ENCODE measurements around the gene C10orf71. TPM values are rescaled to one million over a fixed set of nuclear protein-coding genes. Genes with fewer than 3 reads are reported as not detected.

Gene C10orf71
- total RNA-seq, 2 donors from 2014 or later: not detected

- DNase-seq (ENCODE audit: low spot score): no peak
- Mint-ChIP-seq H3K9me3 (peaks cover 4% of the 10 kb centered on the region), H3K4me1 (ENCODE audit: low read depth in 2 of 2) (peaks cover 5 to 9% of the 10 kb centered on the region in 2 donors), H3K27me3 (peaks cover under 1 to 3% of the 10 kb centered on the region in 2 donors), H3K4me3 (no peak overlapping the region), H3K27ac (no peak overlapping the region), H3K36me3 (no peaks in the 10 kb centered on the region)
- ATAC-seq: peak in 1 of 2 donors; percentile 15
These were observed 54.3 kb downstream of the C10orf71 start for GRCh38 chr10:49353026-49353894.

GRCh38 chr10:49353895-49354566, 55.1 kb downstream of the C10orf71 start:
- peaks cover 4% of the 10 kb centered on the region for H3K9me3 Mint-ChIP-seq
- peak in 1 of 2 donors; percentile 45 for ATAC-seq
- peaks cover 5 to 9% of the 10 kb centered on the region in 2 donors for H3K4me1 Mint-ChIP-seq (ENCODE audit: low read depth in 2 of 2)
- peaks cover 5 to 8% of the 10 kb centered on the region in 2 donors for H3K27me3 Mint-ChIP-seq
- H3K36me3 Mint-ChIP-seq: no peaks in the 10 kb centered on the region
- H3K4me3 Mint-ChIP-seq: no peak overlapping the region
- H3K27ac Mint-ChIP-seq: no peak overlapping the region
- DNase-seq (ENCODE audit: low spot score): no peak

- ATAC-seq (no peak), DNase-seq (ENCODE audit: low spot score) (no peak)
- Mint-ChIP-seq H3K4me1 (ENCODE audit: low read depth in 2 of 2) (peaks cover 5 to 9% of the 10 kb centered on the region in 2 donors), H3K27me3 (peaks cover 5 to 8% of the 10 kb centered on the region in 2 donors), H3K9me3 (peaks cover 4% of the 10 kb centered on the region), H3K27ac (no peak overlapping the region), H3K4me3 (no peak overlapping the region), H3K36me3 (no peaks in the 10 kb centered on the region)
These were observed 55.6 kb downstream of the C10orf71 start for GRCh38 chr10:49354593-49354992.

- H3K36me3 Mint-ChIP-seq: no peaks in the 10 kb centered on the region
- H3K4me1 Mint-ChIP-seq (ENCODE audit: low read depth in 2 of 2): peaks cover 5 to 9% of the 10 kb centered on the region in 2 donors
- H3K4me3 Mint-ChIP-seq: no peak overlapping the region
- DNase-seq (ENCODE audit: low spot score) (no peak), ATAC-seq (no peak)
- peaks cover 5 to 8% of the 10 kb centered on the region in 2 donors for H3K27me3 Mint-ChIP-seq
- peak overlapping the region in 1 of 2 donors; percentile 5 for H3K27ac Mint-ChIP-seq
- peaks cover 3% of the 10 kb centered on the region for H3K9me3 Mint-ChIP-seq
These were observed 56.3 kb downstream of the C10orf71 start for GRCh38 chr10:49355221-49355620.

- Mint-ChIP-seq H3K27me3 (peaks cover 5 to 8% of the 10 kb centered on the region in 2 donors), H3K4me3 (no peak overlapping the region), H3K36me3 (no peaks in the 10 kb centered on the region), H3K4me1 (ENCODE audit: low read depth in 2 of 2) (peaks cover 5 to 9% of the 10 kb centered on the region in 2 donors), H3K27ac (no peak overlapping the region), H3K9me3 (no peaks in the 10 kb centered on the region)
- no peak for ATAC-seq
- no peak for DNase-seq (ENCODE audit: low spot score)
These were observed 57.2 kb downstream of the C10orf71 start for GRCh38 chr10:49356181-49356580.

GRCh38 chr10:49356944-49357343, 58.0 kb downstream of the C10orf71 start:
- H3K4me3 Mint-ChIP-seq: no peak overlapping the region
- H3K9me3 Mint-ChIP-seq: no peaks in the 10 kb centered on the region
- no peaks in the 10 kb centered on the region for H3K36me3 Mint-ChIP-seq

GRCh38 chr10:49357910-49358309, 58.9 kb downstream of the C10orf71 start:
- no peak overlapping the region for H3K4me3 Mint-ChIP-seq
- no peak for DNase-seq (ENCODE audit: low spot score)
- peak overlapping the region in 1 of 2 donors; percentile 9 for H3K27ac Mint-ChIP-seq
- peaks cover 5 to 8% of the 10 kb centered on the region in 2 donors for H3K27me3 Mint-ChIP-seq
- H3K9me3 Mint-ChIP-seq: no peaks in the 10 kb centered on the region
- H3K4me1 Mint-ChIP-seq (ENCODE audit: low read depth in 2 of 2): peaks cover 5 to 9% of the 10 kb centered on the region in 2 donors
- H3K36me3 Mint-ChIP-seq: no peaks in the 10 kb centered on the region
- no peak for ATAC-seq

More at GRCh38 chr10:49356944-49357343, 58.0 kb downstream of the C10orf71 start:
- Mint-ChIP-seq H3K4me1 (ENCODE audit: low read depth in 2 of 2) (peaks cover 5 to 9% of the 10 kb centered on the region in 2 donors), H3K27ac (peak overlapping the region in 1 of 2 donors; percentile 14), H3K27me3 (peaks cover 5 to 8% of the 10 kb centered on the region in 2 donors)
- no peak for DNase-seq (ENCODE audit: low spot score)
- peak; percentile 75 for ATAC-seq

GRCh38 chr10:49359349-49360270, 60.6 kb downstream of the C10orf71 start:
- DNase-seq (ENCODE audit: low spot score) (no peak), ATAC-seq (no peak)
- no peaks in the 10 kb centered on the region for H3K9me3 Mint-ChIP-seq

GRCh38 chr10:49360271-49361177, 61.6 kb downstream of the C10orf71 start:
- Mint-ChIP-seq H3K4me1 (ENCODE audit: low read depth in 2 of 2) (peaks cover 5 to 9% of the 10 kb centered on the region in 2 donors), H3K9me3 (no peaks in the 10 kb centered on the region), H3K36me3 (no peaks in the 10 kb centered on the region), H3K27ac (no peak overlapping the region), H3K4me3 (no peak overlapping the region), H3K27me3 (peaks cover 5 to 8% of the 10 kb centered on the region in 2 donors)
- ATAC-seq (no peak), DNase-seq (ENCODE audit: low spot score) (no peak)

More at GRCh38 chr10:49359349-49360270, 60.6 kb downstream of the C10orf71 start:
- peaks cover 5 to 9% of the 10 kb centered on the region in 2 donors for H3K4me1 Mint-ChIP-seq (ENCODE audit: low read depth in 2 of 2)
- H3K4me3 Mint-ChIP-seq: no peak overlapping the region
- no peaks in the 10 kb centered on the region for H3K36me3 Mint-ChIP-seq
- H3K27me3 Mint-ChIP-seq: peaks cover 5 to 8% of the 10 kb centered on the region in 2 donors
- H3K27ac Mint-ChIP-seq: no peak overlapping the region

- Mint-ChIP-seq H3K4me1 (ENCODE audit: low read depth in 2 of 2) (peaks cover 5% of the 10 kb centered on the region in 2 donors), H3K27ac (no peak overlapping the region), H3K36me3 (no peaks in the 10 kb centered on the region), H3K27me3 (peaks cover 2 to 8% of the 10 kb centered on the region in 2 donors), H3K4me3 (no peak overlapping the region), H3K9me3 (no peaks in the 10 kb centered on the region)
- no peak for ATAC-seq
- DNase-seq (ENCODE audit: low spot score): no peak
These were observed 62.2 kb downstream of the C10orf71 start for GRCh38 chr10:49361178-49361554.

- peak overlapping the region in 1 of 2 donors; percentile 28 for H3K27ac Mint-ChIP-seq
- peaks cover 2 to 8% of the 10 kb centered on the region in 2 donors for H3K27me3 Mint-ChIP-seq
- H3K4me3 Mint-ChIP-seq: no peak overlapping the region
- H3K36me3 Mint-ChIP-seq: no peaks in the 10 kb centered on the region
- DNase-seq (ENCODE audit: low spot score) (no peak), ATAC-seq (peak in 1 of 2 donors; percentile 24)
- peaks cover 1% of the 10 kb centered on the region in 2 donors for H3K4me1 Mint-ChIP-seq (ENCODE audit: low read depth in 2 of 2)
- no peaks in the 10 kb centered on the region for H3K9me3 Mint-ChIP-seq
These were observed 63.0 kb downstream of the C10orf71 start for GRCh38 chr10:49361735-49362568.
